Activated CD8-positive, alpha-beta T cell treated with anti-CD3 and anti-CD28 coated beads, Interleukin-2, amount 10 ng/mL, durations not matched to agents 7 days and 5 days (primary cell): Measurements from ENCODE around the gene KIAA1217. TPM values are rescaled to one million over a fixed set of nuclear protein-coding genes. Genes with fewer than 3 reads are reported as not detected.

ENCODE experiments used
- ATAC-seq: fragments of 150-1000 bp; cut with Tn5 transposase; one replicate; pipeline ENCODE4 v1.10.0; 2021; ENCODE audit warnings: moderate library complexity
- CTCF ChIA-PET: fragments of 350-600 bp; sonication (Branson Sonifier 250); formaldehyde crosslinking; loops from one replicate; lab custom pipeline; 2021; ENCODE audit warnings: antibody characterized with exemption; lab: Charles Lee
- POLR2A ChIA-PET: fragments of 350-600 bp; sonication (Branson Sonifier 250); formaldehyde crosslinking; loops from one replicate; lab custom pipeline; 2021; ENCODE audit warnings: antibody characterized with exemption; lab: Charles Lee
- DNase-seq: peaks from one replicate; pipeline ENCODE4 v3.0.0-alpha.2; 2020
- H3K27ac Mint-ChIP-seq: one replicate; pipeline ENCODE4 v1.8.0; 2021; ENCODE audit warnings: mild to moderate bottlenecking, mixed read lengths
- H3K27me3 Mint-ChIP-seq: one replicate; pipeline ENCODE4 v1.8.0; 2021; ENCODE audit warnings: low read depth, mixed read lengths
- H3K36me3 Mint-ChIP-seq: one replicate; pipeline ENCODE4 v1.8.0; 2021; ENCODE audit warnings: low read depth, mixed read lengths
- H3K4me1 Mint-ChIP-seq: one replicate; pipeline ENCODE4 v1.8.0; 2021; ENCODE audit warnings: low read depth, mixed read lengths
- H3K4me3 Mint-ChIP-seq: one replicate; pipeline ENCODE4 v1.8.0; 2021; ENCODE audit warnings: mild to moderate bottlenecking, mixed read lengths
- H3K9me3 Mint-ChIP-seq: one replicate; pipeline ENCODE4 v1.8.0; 2022; ENCODE audit warnings: mixed read lengths; ENCODE audit not compliant: insufficient read depth
- total RNA-seq, 2 experiments: library from RNA; stranded (reverse); gene quantifications; one replicate each; pipeline ENCODE4 v1.2.3, GENCODE V29; 2021

The KIAA1217 gene
- total RNA-seq, 2 experiments from 2014 or later = not detected

GRCh38 chr10:24518981-24519597 is 310.2 kb downstream of the KIAA1217 start:
- ChIA-PET CTCF (interaction anchor here (0.7 to 3.0 kb wide), 16 partner anchors 9 to 563 kb away, joined by 3 to 15 read pairs (median 5); no protein-coding TSS in a partner anchor), POLR2A (interaction anchor here (0.7 kb wide), 1 partner anchor 280 kb away, joined by 3 read pairs; no protein-coding TSS in a partner anchor)
- H3K27me3 Mint-ChIP-seq = no peaks in the 10 kb centered on the region
- H3K4me1 Mint-ChIP-seq = peaks cover 10% of the 10 kb centered on the region
- DNase-seq = peak; percentile 58
- no peaks in the 10 kb centered on the region for H3K36me3 Mint-ChIP-seq
- no peak overlapping the region for H3K4me3 Mint-ChIP-seq
- no peak for ATAC-seq
- no peak overlapping the region for H3K27ac Mint-ChIP-seq
- H3K9me3 Mint-ChIP-seq = no peaks in the 10 kb centered on the region

- Mint-ChIP-seq H3K9me3 (no peaks in the 10 kb centered on the region), H3K4me1 (peaks cover 10% of the 10 kb centered on the region), H3K4me3 (peak overlapping the region; percentile 35), H3K27me3 (no peaks in the 10 kb centered on the region), H3K27ac (no peak overlapping the region), H3K36me3 (no peaks in the 10 kb centered on the region)
- POLR2A ChIA-PET = no interaction called here
- CTCF ChIA-PET = interaction anchor here (0.7 to 3.0 kb wide), 13 partner anchors 9 to 528 kb away, joined by 3 to 15 read pairs (median 5); no protein-coding TSS in a partner anchor
- peak; percentile 28 for DNase-seq
- ATAC-seq = peak; percentile 57
Measured at GRCh38 chr10:24519950-24520349, 311.0 kb downstream of the KIAA1217 start.

GRCh38 chr10:24524314-24524713 is 315.4 kb downstream of the KIAA1217 start:
- CTCF ChIA-PET = no interaction called here
- Mint-ChIP-seq H3K4me1 (peaks cover 8% of the 10 kb centered on the region), H3K27me3 (no peaks in the 10 kb centered on the region), H3K36me3 (no peaks in the 10 kb centered on the region), H3K9me3 (no peaks in the 10 kb centered on the region), H3K27ac (no peak overlapping the region), H3K4me3 (no peak overlapping the region)
- POLR2A ChIA-PET = no interaction called here
- no peak for ATAC-seq
- DNase-seq = no peak

- ChIA-PET POLR2A (no interaction called here), CTCF (no interaction called here)
- ATAC-seq (no peak), DNase-seq (no peak)
- no peaks in the 10 kb centered on the region for H3K4me1 Mint-ChIP-seq
- H3K27me3 Mint-ChIP-seq = no peaks in the 10 kb centered on the region
- no peak overlapping the region for H3K27ac Mint-ChIP-seq
- no peaks in the 10 kb centered on the region for H3K36me3 Mint-ChIP-seq
- H3K4me3 Mint-ChIP-seq = no peak overlapping the region
- no peaks in the 10 kb centered on the region for H3K9me3 Mint-ChIP-seq
Measured at GRCh38 chr10:24526085-24526649, 317.2 kb downstream of the KIAA1217 start.

GRCh38 chr10:24528946-24529345 is 320.0 kb downstream of the KIAA1217 start:
- POLR2A ChIA-PET = no interaction called here
- Mint-ChIP-seq H3K27me3 (no peaks in the 10 kb centered on the region), H3K4me3 (no peak overlapping the region), H3K9me3 (no peaks in the 10 kb centered on the region), H3K27ac (no peak overlapping the region), H3K36me3 (no peaks in the 10 kb centered on the region), H3K4me1 (no peaks in the 10 kb centered on the region)
- no peak for DNase-seq
- ATAC-seq = no peak
- CTCF ChIA-PET = interaction anchor here (4.0 kb wide), 1 partner anchor 10 kb away, joined by 12 read pairs; no protein-coding TSS in a partner anchor

- Mint-ChIP-seq H3K9me3 (no peaks in the 10 kb centered on the region), H3K4me1 (no peaks in the 10 kb centered on the region), H3K36me3 (no peaks in the 10 kb centered on the region), H3K27me3 (no peaks in the 10 kb centered on the region), H3K27ac (no peak overlapping the region), H3K4me3 (no peak overlapping the region)
- POLR2A ChIA-PET = no interaction called here
- CTCF ChIA-PET = no interaction called here
- DNase-seq = no peak
- no peak for ATAC-seq
Measured at GRCh38 chr10:24531439-24531838, 322.5 kb downstream of the KIAA1217 start.

- ATAC-seq = no peak
- Mint-ChIP-seq H3K9me3 (no peaks in the 10 kb centered on the region), H3K27me3 (no peaks in the 10 kb centered on the region), H3K27ac (no peak overlapping the region), H3K36me3 (no peaks in the 10 kb centered on the region), H3K4me1 (no peaks in the 10 kb centered on the region), H3K4me3 (no peak overlapping the region)
- ChIA-PET CTCF (interaction anchor here (3.0 kb wide), 1 partner anchor 15 kb away, joined by 13 read pairs; no protein-coding TSS in a partner anchor), POLR2A (no interaction called here)
- no peak for DNase-seq
Measured at GRCh38 chr10:24533981-24534380, 325.0 kb downstream of the KIAA1217 start.

GRCh38 chr10:24536636-24537035 is 327.7 kb downstream of the KIAA1217 start:
- CTCF ChIA-PET = no interaction called here
- Mint-ChIP-seq H3K27ac (no peak overlapping the region), H3K4me1 (no peaks in the 10 kb centered on the region), H3K9me3 (no peaks in the 10 kb centered on the region), H3K36me3 (no peaks in the 10 kb centered on the region), H3K27me3 (no peaks in the 10 kb centered on the region), H3K4me3 (no peak overlapping the region)
- POLR2A ChIA-PET = no interaction called here
- ATAC-seq (no peak), DNase-seq (no peak)

- no peak overlapping the region for H3K4me3 Mint-ChIP-seq
- H3K27ac Mint-ChIP-seq = no peak overlapping the region
- H3K9me3 Mint-ChIP-seq = no peaks in the 10 kb centered on the region
- H3K4me1 Mint-ChIP-seq = no peaks in the 10 kb centered on the region
- DNase-seq = no peak
- POLR2A ChIA-PET = no interaction called here
- ATAC-seq = no peak
- CTCF ChIA-PET = no interaction called here
- H3K36me3 Mint-ChIP-seq = no peaks in the 10 kb centered on the region
- H3K27me3 Mint-ChIP-seq = no peaks in the 10 kb centered on the region
Measured at GRCh38 chr10:24541239-24541753, 332.4 kb downstream of the KIAA1217 start.

- no peak overlapping the region for H3K4me3 Mint-ChIP-seq
- no peak overlapping the region for H3K27ac Mint-ChIP-seq
- DNase-seq (no peak), ATAC-seq (no peak)
- no peaks in the 10 kb centered on the region for H3K4me1 Mint-ChIP-seq
- POLR2A ChIA-PET = no interaction called here
- no peaks in the 10 kb centered on the region for H3K9me3 Mint-ChIP-seq
- H3K27me3 Mint-ChIP-seq = no peaks in the 10 kb centered on the region
- H3K36me3 Mint-ChIP-seq = no peaks in the 10 kb centered on the region
- CTCF ChIA-PET = interaction anchor here (0.9 kb wide), 1 partner anchor 66 kb away, joined by 3 read pairs; no protein-coding TSS in a partner anchor
Measured at GRCh38 chr10:24542314-24543270, 333.7 kb downstream of the KIAA1217 start.

GRCh38 chr10:24544776-24545175 is 335.8 kb downstream of the KIAA1217 start:
- no peak for ATAC-seq
- H3K36me3 Mint-ChIP-seq = no peaks in the 10 kb centered on the region
- no peaks in the 10 kb centered on the region for H3K9me3 Mint-ChIP-seq
- H3K4me1 Mint-ChIP-seq = no peaks in the 10 kb centered on the region
- no peak overlapping the region for H3K27ac Mint-ChIP-seq
- CTCF ChIA-PET = no interaction called here
- POLR2A ChIA-PET = no interaction called here
- H3K27me3 Mint-ChIP-seq = no peaks in the 10 kb centered on the region
- no peak overlapping the region for H3K4me3 Mint-ChIP-seq
- no peak for DNase-seq
